ENCODE measurements around the gene PLIN3. TPM values are rescaled to one million over a fixed set of nuclear protein-coding genes. Genes with fewer than 3 reads are reported as not detected.
"Not testable (repeated sequence)": the region's sequence is repeated elsewhere in the genome, so short reads cannot be mapped to it uniquely, and the experiment has no call there.

Gene PLIN3
- total and polyA plus RNA-seq, 4 experiments from 2014 or later: 16.0 to 50.1 (median 24.2) TPM

GRCh38 chr19:4802711-4803110 lies 64.8 kb downstream of the PLIN3 start:
- no peak for DNase-seq
- Histone ChIP-seq H3K4me3 (ENCODE audit: low read length in 2 of 2) (no peak overlapping the region), H3K27me3 (ENCODE audit: insufficient read depth, low read length) (no peaks in the 10 kb centered on the region), H3K27ac (ENCODE audit: low read depth, low read length) (no peak overlapping the region), H3K4me1 (ENCODE audit: insufficient read depth, low read length) (no peaks in the 10 kb centered on the region), H3K9me3 (ENCODE audit: control insufficient read depth in 1 of 2, low read length in 2 of 2) (no peaks in the 10 kb centered on the region), H3K36me3 (ENCODE audit: insufficient read depth, low read length) (no peaks in the 10 kb centered on the region)
- no peaks in the 10 kb centered on the region for H3K9me3 Mint-ChIP-seq
- intact Hi-C loops (cut with micrococcal nuclease): no loop called here
- peaks cover 4 to 9% of the 10 kb centered on the region in 2 donors for H3K36me3 Mint-ChIP-seq
- ChIA-PET POLR2A (ENCODE audit: partially characterized antibody) (no interaction called here), CTCF (ENCODE audit: partially characterized antibody) (interaction anchor here (1.3 to 12.3 kb wide), 2 partner anchors 49 to 69 kb away, joined by 3 to 396 read pairs; no protein-coding TSS in a partner anchor)
- peaks cover 0 to 2% (median under 1%) of the 10 kb centered on the region in 4 donors for H3K4me1 Mint-ChIP-seq
- no peak overlapping the region for H3K27ac Mint-ChIP-seq
- H3K4me3 Mint-ChIP-seq: no peak overlapping the region
- no peaks in the 10 kb centered on the region for H3K27me3 Mint-ChIP-seq

- H3K27ac Mint-ChIP-seq: no peak overlapping the region
- Histone ChIP-seq H3K4me1 (ENCODE audit: insufficient read depth, low read length) (no peaks in the 10 kb centered on the region), H3K27me3 (ENCODE audit: insufficient read depth, low read length) (no peaks in the 10 kb centered on the region), H3K9me3 (ENCODE audit: control insufficient read depth in 1 of 2, low read length in 2 of 2) (no peaks in the 10 kb centered on the region), H3K27ac (ENCODE audit: low read depth, low read length) (no peak overlapping the region), H3K4me3 (ENCODE audit: low read length in 2 of 2) (no peak overlapping the region), H3K36me3 (ENCODE audit: insufficient read depth, low read length) (peaks cover 8% of the 10 kb centered on the region)
- H3K4me1 Mint-ChIP-seq: peaks cover 6 to 7% (median 7%) of the 10 kb centered on the region in 4 donors
- H3K36me3 Mint-ChIP-seq: peaks cover 11 to 19% of the 10 kb centered on the region in 2 donors
- DNase-seq: no peak
- ChIA-PET CTCF (ENCODE audit: partially characterized antibody) (interaction anchor here (1.5 to 6.4 kb wide), 3 partner anchors 8 to 12 kb away, joined by 4 to 48 read pairs (median 5); partner anchors contain the start of gene FEM1A), POLR2A (ENCODE audit: partially characterized antibody) (interaction anchor here (1.2 kb wide), 1 partner anchor 10 kb away, joined by 4 read pairs; the partner anchor contains the start of gene FEM1A)
- intact Hi-C loops (cut with micrococcal nuclease): no loop called here
- no peak overlapping the region for H3K4me3 Mint-ChIP-seq
- H3K9me3 Mint-ChIP-seq: no peaks in the 10 kb centered on the region
- no peaks in the 10 kb centered on the region for H3K27me3 Mint-ChIP-seq
These were observed 66.3 kb downstream of the PLIN3 start for GRCh38 chr19:4801085-4801619.

DNA sequence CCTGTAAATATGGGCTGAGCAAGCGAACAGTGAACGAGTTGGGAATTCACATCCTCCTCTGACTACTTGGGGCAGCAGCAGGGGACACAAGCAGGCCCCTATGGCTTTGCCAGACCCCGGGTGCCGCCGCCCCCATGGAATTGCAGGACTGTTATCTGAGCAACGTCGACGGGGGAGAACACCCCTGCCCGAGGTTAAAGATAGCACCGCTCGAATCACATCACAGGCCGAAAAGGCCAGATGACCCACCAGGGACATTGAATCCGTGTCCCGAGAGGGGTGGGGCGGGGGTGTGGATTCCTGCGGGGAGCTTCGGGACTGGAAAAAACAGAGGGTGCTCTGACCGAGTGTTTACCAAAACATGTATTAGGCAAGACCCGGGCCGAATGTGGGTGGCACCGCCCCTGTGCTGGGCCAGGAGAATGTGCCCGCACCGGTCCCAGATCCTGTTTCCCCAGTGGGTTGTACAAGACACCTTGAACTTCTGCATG lies 66.8 kb downstream of the PLIN3 start:
- Histone ChIP-seq H3K27me3 (ENCODE audit: insufficient read depth, low read length) (no peaks in the 10 kb centered on the region), H3K4me3 (ENCODE audit: low read length in 2 of 2) (no peak overlapping the region), H3K9me3 (ENCODE audit: control insufficient read depth in 1 of 2, low read length in 2 of 2) (no peaks in the 10 kb centered on the region), H3K36me3 (ENCODE audit: insufficient read depth, low read length) (peaks cover 8% of the 10 kb centered on the region), H3K27ac (ENCODE audit: low read depth, low read length) (no peak overlapping the region), H3K4me1 (ENCODE audit: insufficient read depth, low read length) (peaks cover under 1% of the 10 kb centered on the region)
- CTCF ChIA-PET (ENCODE audit: partially characterized antibody): interaction anchor here (1.5 to 6.4 kb wide), 3 partner anchors 8 to 13 kb away, joined by 4 to 48 read pairs (median 5); partner anchors contain the start of gene FEM1A
- Mint-ChIP-seq H3K4me3 (no peak overlapping the region), H3K27ac (no peak overlapping the region), H3K9me3 (no peaks in the 10 kb centered on the region), H3K36me3 (peaks cover 11 to 21% of the 10 kb centered on the region in 2 donors), H3K27me3 (no peaks in the 10 kb centered on the region), H3K4me1 (peaks cover 6 to 12% (median 7%) of the 10 kb centered on the region in 4 donors)
- intact Hi-C loops (cut with micrococcal nuclease): no loop called here
- POLR2A ChIA-PET (ENCODE audit: partially characterized antibody): interaction anchor here (0.7 to 1.2 kb wide), 3 partner anchors 9 to 164 kb away, joined by 3 to 6 read pairs (median 4); partner anchors contain the start of gene FEM1A
- DNase-seq: no peak

DNA sequence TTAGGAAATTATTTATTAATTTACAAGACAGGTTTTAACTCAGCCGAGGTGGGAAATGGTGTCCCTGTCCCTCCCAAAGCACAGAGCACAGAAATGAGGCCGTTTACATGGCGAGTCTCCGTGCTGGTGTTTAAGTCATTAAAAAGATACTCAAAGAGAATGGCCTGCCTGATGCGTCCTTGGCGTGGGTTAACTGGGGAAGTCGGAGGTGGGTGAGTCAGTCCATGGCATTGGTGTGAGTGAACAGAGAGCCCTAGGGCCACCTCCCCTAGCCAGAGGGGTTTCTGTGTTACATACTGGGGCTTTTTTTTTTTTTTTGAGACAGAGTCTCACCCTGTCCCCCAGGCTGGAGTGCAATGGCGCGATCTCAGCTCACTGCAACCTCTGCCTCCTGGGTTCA lies 72.1 kb downstream of the PLIN3 start:
- H3K9me3 Mint-ChIP-seq: no peaks in the 10 kb centered on the region
- POLR2A ChIA-PET (ENCODE audit: partially characterized antibody): no interaction called here
- intact Hi-C loops (cut with micrococcal nuclease): no loop called here
- H3K27ac Mint-ChIP-seq: peak overlapping the region in 3 of 7 donors; percentile 13 to 82 (median 62)
- CTCF ChIA-PET (ENCODE audit: partially characterized antibody): interaction anchor here (6.4 kb wide), 1 partner anchor 14 kb away, joined by 48 read pairs; no protein-coding TSS in a partner anchor
- no peak for DNase-seq
- Histone ChIP-seq H3K4me1 (ENCODE audit: insufficient read depth, low read length) (peaks cover 36% of the 10 kb centered on the region), H3K27ac (ENCODE audit: low read depth, low read length) (no peak overlapping the region), H3K4me3 (ENCODE audit: low read length in 2 of 2) (no peak overlapping the region), H3K27me3 (ENCODE audit: insufficient read depth, low read length) (no peaks in the 10 kb centered on the region), H3K36me3 (ENCODE audit: insufficient read depth, low read length) (peaks cover 35% of the 10 kb centered on the region), H3K9me3 (ENCODE audit: control insufficient read depth in 1 of 2, low read length in 2 of 2) (no peaks in the 10 kb centered on the region)
- H3K4me1 Mint-ChIP-seq: peaks cover 14 to 46% (median 28%) of the 10 kb centered on the region in 4 donors
- H3K36me3 Mint-ChIP-seq: peaks cover 11 to 46% of the 10 kb centered on the region in 2 donors
- peak overlapping the region in 2 of 8 donors; percentile 8 to 32 for H3K4me3 Mint-ChIP-seq
- no peaks in the 10 kb centered on the region for H3K27me3 Mint-ChIP-seq

DNA sequence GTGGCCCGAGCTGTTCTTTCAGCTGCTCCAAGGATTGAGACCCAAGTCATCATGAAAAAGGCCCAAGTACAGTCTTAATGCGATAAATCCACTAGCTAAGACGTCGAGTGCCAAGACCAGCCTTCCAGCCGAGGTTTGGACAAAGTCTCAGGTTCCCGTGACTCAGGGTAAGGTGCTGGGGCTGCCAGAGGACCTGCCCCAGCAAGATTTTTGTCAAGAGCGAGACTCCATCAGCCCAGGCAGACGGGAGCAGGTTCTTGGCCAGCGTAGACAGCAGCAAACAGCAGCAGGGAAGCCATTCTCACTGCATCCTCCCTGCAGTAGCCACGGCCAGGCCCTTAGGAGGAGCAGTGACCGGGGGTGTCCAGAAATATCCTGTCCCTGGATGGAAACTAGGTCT lies 72.5 kb downstream of the PLIN3 start:
- Mint-ChIP-seq H3K27me3 (no peaks in the 10 kb centered on the region), H3K27ac (peak overlapping the region in 2 of 7 donors; percentile 62), H3K9me3 (no peaks in the 10 kb centered on the region), H3K36me3 (peaks cover 11 to 46% of the 10 kb centered on the region in 2 donors), H3K4me3 (peak overlapping the region in 2 of 8 donors; percentile 4 to 44), H3K4me1 (peaks cover 14 to 46% (median 28%) of the 10 kb centered on the region in 4 donors)
- H3K27me3 ChIP-seq (ENCODE audit: insufficient read depth, low read length): no peaks in the 10 kb centered on the region
- ChIA-PET CTCF (ENCODE audit: partially characterized antibody) (interaction anchor here (0.7 to 0.8 kb wide), 2 partner anchors 15 to 74 kb away, joined by 3 to 4 read pairs; no protein-coding TSS in a partner anchor), POLR2A (ENCODE audit: partially characterized antibody) (no interaction called here)
- no peak for DNase-seq
- H3K27ac ChIP-seq (ENCODE audit: low read depth, low read length): no peak overlapping the region
- H3K4me1 ChIP-seq (ENCODE audit: insufficient read depth, low read length): peaks cover 36% of the 10 kb centered on the region
- peaks cover 35% of the 10 kb centered on the region for H3K36me3 ChIP-seq (ENCODE audit: insufficient read depth, low read length)
- no peaks in the 10 kb centered on the region for H3K9me3 ChIP-seq (ENCODE audit: control insufficient read depth in 1 of 2, low read length in 2 of 2)
- H3K4me3 ChIP-seq (ENCODE audit: low read length in 2 of 2): no peak overlapping the region
- intact Hi-C loops (cut with micrococcal nuclease): loop anchor here (5.0 kb wide), 1 partner anchor 218 kb away; no protein-coding TSS in a partner anchor

DNA sequence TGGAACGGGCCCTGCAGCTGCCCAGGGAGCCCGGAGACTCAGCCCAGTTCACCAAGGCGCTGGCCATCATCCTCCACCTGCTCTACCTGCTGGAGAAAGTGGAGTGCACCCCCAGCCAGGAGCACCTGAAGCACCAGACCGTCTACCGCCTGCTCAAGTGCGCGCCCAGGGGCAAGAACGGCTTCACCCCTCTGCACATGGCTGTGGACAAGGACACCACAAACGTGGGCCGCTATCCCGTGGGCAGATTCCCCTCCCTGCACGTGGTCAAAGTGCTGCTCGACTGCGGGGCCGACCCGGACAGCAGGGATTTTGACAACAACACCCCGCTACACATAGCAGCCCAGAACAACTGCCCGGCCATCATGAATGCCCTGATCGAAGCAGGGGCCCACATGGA lies 74.2 kb downstream of the PLIN3 start:
- CTCF ChIA-PET (ENCODE audit: partially characterized antibody): interaction anchor here (3.3 kb wide), 1 partner anchor 16 kb away, joined by 30 read pairs; no protein-coding TSS in a partner anchor
- H3K27ac Mint-ChIP-seq: peak overlapping the region in 4 of 7 donors; percentile 19 to 57 (median 45)
- H3K9me3 Mint-ChIP-seq; H3K9me3 ChIP-seq (ENCODE audit: control insufficient read depth in 1 of 2, low read length in 2 of 2); DNase-seq; H3K27ac ChIP-seq (ENCODE audit: low read depth, low read length); H3K27me3 ChIP-seq (ENCODE audit: insufficient read depth, low read length); H3K4me3 ChIP-seq (ENCODE audit: low read length in 2 of 2); H3K27me3 Mint-ChIP-seq: not testable (repeated sequence)
- Histone ChIP-seq H3K36me3 (ENCODE audit: insufficient read depth, low read length) (peaks cover 35% of the 10 kb centered on the region), H3K4me1 (ENCODE audit: insufficient read depth, low read length) (peaks cover 36% of the 10 kb centered on the region)
- intact Hi-C loops (cut with micrococcal nuclease): loop anchor here (5.0 kb wide), 1 partner anchor 216 kb away; no protein-coding TSS in a partner anchor
- peaks cover 11 to 46% (median 28%) of the 10 kb centered on the region in 4 donors for H3K4me1 Mint-ChIP-seq
- peaks cover 7 to 40% of the 10 kb centered on the region in 2 donors for H3K36me3 Mint-ChIP-seq
- peak overlapping the region in 7 of 8 donors; percentile 33 to 71 (median 61) for H3K4me3 Mint-ChIP-seq
- POLR2A ChIA-PET (ENCODE audit: partially characterized antibody): interaction anchor here (4.9 kb wide), 1 partner anchor 70 kb away, joined by 76 read pairs; the partner anchor contains the start of gene DPP9

- H3K9me3 Mint-ChIP-seq; H3K9me3 ChIP-seq (ENCODE audit: control insufficient read depth in 1 of 2, low read length in 2 of 2); H3K27me3 ChIP-seq (ENCODE audit: insufficient read depth, low read length); H3K4me3 ChIP-seq (ENCODE audit: low read length in 2 of 2); H3K27me3 Mint-ChIP-seq: not testable (repeated sequence)
- POLR2A ChIA-PET (ENCODE audit: partially characterized antibody): interaction anchor here (2.2 to 4.9 kb wide), 2 partner anchors 16 to 69 kb away, joined by 6 to 76 read pairs; partner anchors contain the start of gene DPP9
- Histone ChIP-seq H3K4me1 (ENCODE audit: insufficient read depth, low read length) (peaks cover 36% of the 10 kb centered on the region), H3K27ac (ENCODE audit: low read depth, low read length) (peak overlapping the region; percentile 89), H3K36me3 (ENCODE audit: insufficient read depth, low read length) (peaks cover 35% of the 10 kb centered on the region)
- intact Hi-C loops (cut with micrococcal nuclease): loop anchor here (5.0 kb wide), 1 partner anchor 216 kb away; no protein-coding TSS in a partner anchor
- H3K27ac Mint-ChIP-seq: peak overlapping the region in 6 of 7 donors; percentile 18 to 73 (median 60)
- H3K4me3 Mint-ChIP-seq: peak overlapping the region; percentile 54 to 84 (median 70)
- peaks cover 11 to 46% (median 28%) of the 10 kb centered on the region in 4 donors for H3K4me1 Mint-ChIP-seq
- peak in 1 of 5 donors; percentile 45 for DNase-seq
- CTCF ChIA-PET (ENCODE audit: partially characterized antibody): interaction anchor here (3.3 to 5.8 kb wide), 2 partner anchors 16 to 64 kb away, joined by 30 to 162 read pairs; partner anchors contain the start of gene DPP9
- peaks cover 7 to 38% of the 10 kb centered on the region in 2 donors for H3K36me3 Mint-ChIP-seq
These were observed 74.6 kb downstream of the PLIN3 start for GRCh38 chr19:4792866-4793195.
